ENCODE results near the gene ENOSF1. TPM values are rescaled to one million over a fixed set of nuclear protein-coding genes. Genes with fewer than 3 reads are reported as not detected.
A peak's percentile ranks its signal among the peaks of the same experiment; 100 is the strongest.

ENOSF1 gene
- total RNA-seq, 5 donors from 2014 or later (not counting 1 experiment from before 2014, with no cell fraction given) = 70.8 to 97.6 (median 75.8) TPM

GRCh38 chr18:711310-711656 is 1.1 kb downstream of the ENOSF1 start:
- H3K36me3 Mint-ChIP-seq = peaks cover 18% of the 10 kb centered on the region
- ChIA-PET CTCF (interaction anchor here in 1 of 2 donors (1.0 to 2.0 kb wide), 2 partner anchors 27 to 120 kb away, joined by 4 to 10 read pairs; no protein-coding TSS in a partner anchor), POLR2A (no interaction called here)
- H3K4me1 Mint-ChIP-seq = peaks cover 26 to 45% (median 45%) of the 10 kb centered on the region in 3 donors
- peak overlapping the region; percentile 83 to 91 (median 84) for H3K4me3 Mint-ChIP-seq
- H3K27ac Mint-ChIP-seq = peak overlapping the region; percentile 87 to 90
- ATAC-seq (replicated peaks in 1 of 4) (peak in 2 of 4 experiments; percentile 2 to 4), DNase-seq (no peak)
- no peaks in the 10 kb centered on the region for H3K27me3 Mint-ChIP-seq
- Histone ChIP-seq H3K4me1 (ENCODE audit: control insufficient read depth in 1 of 2, extremely low read depth in 1 of 2, insufficient read depth in 2 of 2, low read length in 2 of 2) (peaks cover 4 to 33% of the 10 kb centered on the region in 2 experiments), H3K4me3 (ENCODE audit: control insufficient read depth in 1 of 2, extremely low read depth in 1 of 2, low read length in 1 of 2) (peak overlapping the region; percentile 77 to 87), H3K27ac (ENCODE audit: low read length) (peak overlapping the region; percentile 92), H3K27me3 (replicated peaks in 1 of 2; ENCODE audit: control insufficient read depth in 2 of 2, extremely low read depth in 1 of 2, insufficient read depth in 2 of 2, low read length in 1 of 2) (no peaks in the 10 kb centered on the region), H3K9me3 (no peaks in the 10 kb centered on the region), H3K36me3 (ENCODE audit: control insufficient read depth in 2 of 2, extremely low read depth in 1 of 2, insufficient read depth in 1 of 2, low read length in 1 of 2) (peaks cover 3 to 7% of the 10 kb centered on the region in 2 donors)
- peaks cover 0 to 11% (median 0%) of the 10 kb centered on the region in 3 donors for H3K9me3 Mint-ChIP-seq
- 15% methylated on average over 3 of the region's 8 CpGs for WGBS (ENCODE audit: insufficient coverage)

GRCh38 chr18:710418-711300 is 1.8 kb downstream of the ENOSF1 start:
- Histone ChIP-seq H3K27ac (ENCODE audit: low read length) (peak overlapping the region; percentile 92), H3K4me1 (ENCODE audit: control insufficient read depth in 1 of 2, extremely low read depth in 1 of 2, insufficient read depth in 2 of 2, low read length in 2 of 2) (peaks cover 4 to 33% of the 10 kb centered on the region in 2 experiments), H3K4me3 (ENCODE audit: control insufficient read depth in 1 of 2, extremely low read depth in 1 of 2, low read length in 1 of 2) (peak overlapping the region in 1 of 2 donors; percentile 77), H3K9me3 (no peaks in the 10 kb centered on the region), H3K27me3 (replicated peaks in 1 of 2; ENCODE audit: control insufficient read depth in 2 of 2, extremely low read depth in 1 of 2, insufficient read depth in 2 of 2, low read length in 1 of 2) (no peaks in the 10 kb centered on the region), H3K36me3 (ENCODE audit: control insufficient read depth in 2 of 2, extremely low read depth in 1 of 2, insufficient read depth in 1 of 2, low read length in 1 of 2) (peaks cover 3 to 11% of the 10 kb centered on the region in 2 donors)
- H3K9me3 Mint-ChIP-seq = peaks cover 0 to 11% (median 0%) of the 10 kb centered on the region in 3 donors
- H3K27me3 Mint-ChIP-seq = no peaks in the 10 kb centered on the region
- POLR2A ChIA-PET = interaction anchor here in 1 of 2 donors (0.6 kb wide), 1 partner anchor 78 kb away, joined by 4 read pairs; no protein-coding TSS in a partner anchor
- peaks cover 22% of the 10 kb centered on the region for H3K36me3 Mint-ChIP-seq
- H3K27ac Mint-ChIP-seq = peak overlapping the region; percentile 39 to 87
- peak overlapping the region; percentile 83 to 91 (median 84) for H3K4me3 Mint-ChIP-seq
- DNase-seq (no peak), ATAC-seq (replicated peaks in 1 of 4) (no peak)
- peaks cover 26 to 48% (median 47%) of the 10 kb centered on the region in 3 donors for H3K4me1 Mint-ChIP-seq
- CTCF ChIA-PET = interaction anchor here (0.6 to 2.0 kb wide), 5 partner anchors 27 to 120 kb away, joined by 3 to 10 read pairs (median 4); no protein-coding TSS in a partner anchor
- no CpG with 5 or more reads among the region's 3 CpGs for WGBS (ENCODE audit: insufficient coverage)

GRCh38 chr18:709771-710170 is 2.7 kb downstream of the ENOSF1 start:
- Histone ChIP-seq H3K9me3 (no peaks in the 10 kb centered on the region), H3K36me3 (ENCODE audit: control insufficient read depth in 2 of 2, extremely low read depth in 1 of 2, insufficient read depth in 1 of 2, low read length in 1 of 2) (peaks cover 3 to 18% of the 10 kb centered on the region in 2 donors), H3K4me1 (ENCODE audit: control insufficient read depth in 1 of 2, extremely low read depth in 1 of 2, insufficient read depth in 2 of 2, low read length in 2 of 2) (peaks cover 4 to 33% of the 10 kb centered on the region in 2 experiments), H3K27me3 (replicated peaks in 1 of 2; ENCODE audit: control insufficient read depth in 2 of 2, extremely low read depth in 1 of 2, insufficient read depth in 2 of 2, low read length in 1 of 2) (no peaks in the 10 kb centered on the region), H3K27ac (ENCODE audit: low read length) (no peak overlapping the region), H3K4me3 (ENCODE audit: control insufficient read depth in 1 of 2, extremely low read depth in 1 of 2, low read length in 1 of 2) (no peak overlapping the region)
- no peak for DNase-seq
- WGBS (ENCODE audit: insufficient coverage) = no CpG with 5 or more reads among the region's 1 CpG
- CTCF ChIA-PET = interaction anchor here (1.1 to 2.0 kb wide), 3 partner anchors 32 to 121 kb away, joined by 3 to 10 read pairs (median 4); no protein-coding TSS in a partner anchor
- POLR2A ChIA-PET = interaction anchor here (0.6 kb wide), 2 partner anchors 77 to 1965 kb away, joined by 4 read pairs; no protein-coding TSS in a partner anchor
- Mint-ChIP-seq H3K9me3 (peaks cover 0 to 6% (median 0%) of the 10 kb centered on the region in 3 donors), H3K36me3 (peaks cover 31% of the 10 kb centered on the region), H3K27me3 (no peaks in the 10 kb centered on the region), H3K4me3 (no peak overlapping the region), H3K27ac (no peak overlapping the region), H3K4me1 (peaks cover 26 to 52% (median 42%) of the 10 kb centered on the region in 3 donors)
- no peak for ATAC-seq (replicated peaks in 1 of 4)

- no peak overlapping the region for H3K4me3 Mint-ChIP-seq
- no peaks in the 10 kb centered on the region for H3K9me3 ChIP-seq
- H3K36me3 Mint-ChIP-seq = peaks cover 41% of the 10 kb centered on the region
- peaks cover 3 to 29% of the 10 kb centered on the region in 2 donors for H3K36me3 ChIP-seq (ENCODE audit: control insufficient read depth in 2 of 2, extremely low read depth in 1 of 2, insufficient read depth in 1 of 2, low read length in 1 of 2)
- peaks cover 26 to 60% (median 46%) of the 10 kb centered on the region in 3 donors for H3K4me1 Mint-ChIP-seq
- H3K27me3 Mint-ChIP-seq = no peaks in the 10 kb centered on the region
- H3K4me3 ChIP-seq (ENCODE audit: control insufficient read depth in 1 of 2, extremely low read depth in 1 of 2, low read length in 1 of 2) = no peak overlapping the region
- no peak overlapping the region for H3K27ac Mint-ChIP-seq
- ChIA-PET CTCF (interaction anchor here (0.5 to 1.1 kb wide), 4 partner anchors 23 to 131 kb away, joined by 3 to 4 read pairs (median 3); no protein-coding TSS in a partner anchor), POLR2A (interaction anchor here in 1 of 2 donors (0.7 kb wide), 1 partner anchor 9 kb away, joined by 11 read pairs; no protein-coding TSS in a partner anchor)
- no peak for DNase-seq
- no peaks in the 10 kb centered on the region for H3K9me3 Mint-ChIP-seq
- 93% methylated on average over 4 of the region's 10 CpGs for WGBS (ENCODE audit: insufficient coverage)
- H3K27me3 ChIP-seq (replicated peaks in 1 of 2; ENCODE audit: control insufficient read depth in 2 of 2, extremely low read depth in 1 of 2, insufficient read depth in 2 of 2, low read length in 1 of 2) = no peaks in the 10 kb centered on the region
- ATAC-seq (replicated peaks in 1 of 4) = no peak
- H3K27ac ChIP-seq (ENCODE audit: low read length) = no peak overlapping the region
- H3K4me1 ChIP-seq (ENCODE audit: control insufficient read depth in 1 of 2, extremely low read depth in 1 of 2, insufficient read depth in 2 of 2, low read length in 2 of 2) = peaks cover 4 to 33% of the 10 kb centered on the region in 2 experiments
Observed at GRCh38 chr18:708096-708495, 4.3 kb downstream of the ENOSF1 start.

- ATAC-seq (replicated peaks in 1 of 4) (no peak), DNase-seq (no peak)
- Mint-ChIP-seq H3K27me3 (no peaks in the 10 kb centered on the region), H3K36me3 (peaks cover 46% of the 10 kb centered on the region), H3K4me3 (no peak overlapping the region), H3K4me1 (peaks cover 25 to 61% (median 47%) of the 10 kb centered on the region in 3 donors), H3K9me3 (no peaks in the 10 kb centered on the region), H3K27ac (no peak overlapping the region)
- ChIA-PET POLR2A (no interaction called here), CTCF (no interaction called here)
- 98% methylated on average over 7 of the region's 8 CpGs for WGBS (ENCODE audit: insufficient coverage)
- H3K4me1 ChIP-seq (ENCODE audit: control insufficient read depth in 1 of 2, extremely low read depth in 1 of 2, insufficient read depth in 2 of 2, low read length in 2 of 2) = peaks cover 4 to 22% of the 10 kb centered on the region in 2 experiments
- H3K9me3 ChIP-seq = no peaks in the 10 kb centered on the region
- H3K36me3 ChIP-seq (ENCODE audit: control insufficient read depth in 2 of 2, extremely low read depth in 1 of 2, insufficient read depth in 1 of 2, low read length in 1 of 2) = peaks cover 3 to 33% of the 10 kb centered on the region in 2 donors
- H3K27me3 ChIP-seq (replicated peaks in 1 of 2; ENCODE audit: control insufficient read depth in 2 of 2, extremely low read depth in 1 of 2, insufficient read depth in 2 of 2, low read length in 1 of 2) = no peaks in the 10 kb centered on the region
- H3K27ac ChIP-seq (ENCODE audit: low read length) = no peak overlapping the region
- no peak overlapping the region for H3K4me3 ChIP-seq (ENCODE audit: control insufficient read depth in 1 of 2, extremely low read depth in 1 of 2, low read length in 1 of 2)
Observed at GRCh38 chr18:706405-706804, 6.0 kb downstream of the ENOSF1 start.

- H3K9me3 Mint-ChIP-seq = no peaks in the 10 kb centered on the region
- ATAC-seq (replicated peaks in 1 of 4) (no peak), DNase-seq (no peak)
- Histone ChIP-seq H3K27ac (ENCODE audit: low read length) (no peak overlapping the region), H3K4me1 (ENCODE audit: control insufficient read depth in 1 of 2, extremely low read depth in 1 of 2, insufficient read depth in 2 of 2, low read length in 2 of 2) (no peaks in the 10 kb centered on the region), H3K9me3 (no peaks in the 10 kb centered on the region), H3K4me3 (ENCODE audit: control insufficient read depth in 1 of 2, extremely low read depth in 1 of 2, low read length in 1 of 2) (no peak overlapping the region), H3K27me3 (replicated peaks in 1 of 2; ENCODE audit: control insufficient read depth in 2 of 2, extremely low read depth in 1 of 2, insufficient read depth in 2 of 2, low read length in 1 of 2) (no peaks in the 10 kb centered on the region), H3K36me3 (ENCODE audit: control insufficient read depth in 2 of 2, extremely low read depth in 1 of 2, insufficient read depth in 1 of 2, low read length in 1 of 2) (peaks cover 0 to 33% of the 10 kb centered on the region in 2 donors)
- POLR2A ChIA-PET = no interaction called here
- no peak overlapping the region for H3K27ac Mint-ChIP-seq
- no peaks in the 10 kb centered on the region for H3K27me3 Mint-ChIP-seq
- H3K4me1 Mint-ChIP-seq = peaks cover 7 to 33% (median 19%) of the 10 kb centered on the region in 3 donors
- CTCF ChIA-PET = no interaction called here
- H3K4me3 Mint-ChIP-seq = no peak overlapping the region
- peaks cover 43% of the 10 kb centered on the region for H3K36me3 Mint-ChIP-seq
- WGBS (ENCODE audit: insufficient coverage) = 100% methylated on average over 1 of the region's 8 CpGs
Observed at GRCh38 chr18:703213-703967, 9.0 kb downstream of the ENOSF1 start.

Measured in T-cell (primary cell).